Measurements from ENCODE around the gene DNAH6. TPM values are rescaled to one million over a fixed set of nuclear protein-coding genes. Genes with fewer than 3 reads are reported as not detected.

The DNAH6 gene
- total RNA-seq, 1 donor from 2014 or later, result 0.81 TPM

- intact Hi-C loops (cut with micrococcal nuclease), result loop anchor here (10.0 kb wide), 1 partner anchor 325 kb away; no protein-coding TSS in a partner anchor
These were observed 113.3 kb downstream of the DNAH6 start for GRCh38 chr2:84629550-84629949.

- intact Hi-C loops (cut with micrococcal nuclease), result loop anchor here (1.0 kb wide), 4 partner anchors 136 to 294 kb away; no protein-coding TSS in a partner anchor
These were observed 114.7 kb downstream of the DNAH6 start for GRCh38 chr2:84631047-84631446.

GRCh38 chr2:84631985-84632384, 115.7 kb downstream of the DNAH6 start:
- intact Hi-C loops (cut with micrococcal nuclease), result loop anchor here (1.0 kb wide), 4 partner anchors 137 to 293 kb away; no protein-coding TSS in a partner anchor

GRCh38 chr2:84636080-84636971, 120.0 kb downstream of the DNAH6 start:
- intact Hi-C loops (cut with micrococcal nuclease), result no loop called here

- intact Hi-C loops (cut with micrococcal nuclease), result no loop called here
These were observed 123.5 kb downstream of the DNAH6 start for GRCh38 chr2:84639751-84640150.

GRCh38 chr2:84640411-84640810, 124.1 kb downstream of the DNAH6 start:
- intact Hi-C loops (cut with micrococcal nuclease), result no loop called here

GRCh38 chr2:84641021-84641420, 124.7 kb downstream of the DNAH6 start:
- intact Hi-C loops (cut with micrococcal nuclease), result no loop called here

GRCh38 chr2:84643991-84644390, 127.7 kb downstream of the DNAH6 start:
- intact Hi-C loops (cut with micrococcal nuclease), result no loop called here

- intact Hi-C loops (cut with micrococcal nuclease), result loop anchor here (5.0 kb wide), 1 partner anchor 221 kb away; no protein-coding TSS in a partner anchor
These were observed 130.2 kb downstream of the DNAH6 start for GRCh38 chr2:84646514-84646913.

GRCh38 chr2:84647267-84647666, 131.0 kb downstream of the DNAH6 start:
- intact Hi-C loops (cut with micrococcal nuclease), result loop anchor here (5.0 kb wide), 1 partner anchor 220 kb away; no protein-coding TSS in a partner anchor

- intact Hi-C loops (cut with micrococcal nuclease), result loop anchor here (5.0 kb wide), 1 partner anchor 218 kb away; no protein-coding TSS in a partner anchor
These were observed 132.8 kb downstream of the DNAH6 start for GRCh38 chr2:84649058-84649457.

GRCh38 chr2:84649487-84650142, 133.3 kb downstream of the DNAH6 start:
- intact Hi-C loops (cut with micrococcal nuclease), result loop anchor here (5.0 kb wide), 1 partner anchor 218 kb away; no protein-coding TSS in a partner anchor

- intact Hi-C loops (cut with micrococcal nuclease), result no loop called here
These were observed 136.1 kb downstream of the DNAH6 start for GRCh38 chr2:84652431-84652830.

GRCh38 chr2:84653302-84653701, 137.0 kb downstream of the DNAH6 start:
- intact Hi-C loops (cut with micrococcal nuclease), result no loop called here

- intact Hi-C loops (cut with micrococcal nuclease), result no loop called here
These were observed 138.1 kb downstream of the DNAH6 start for GRCh38 chr2:84654414-84654813.

- intact Hi-C loops (cut with micrococcal nuclease), result no loop called here
These were observed 152.8 kb downstream of the DNAH6 start for GRCh38 chr2:84669122-84669521.

- intact Hi-C loops (cut with micrococcal nuclease), result no loop called here
These were observed 157.8 kb downstream of the DNAH6 start for GRCh38 chr2:84674099-84674498.

- intact Hi-C loops (cut with micrococcal nuclease), result no loop called here
These were observed 158.3 kb downstream of the DNAH6 start for GRCh38 chr2:84674586-84674985.

GRCh38 chr2:84676295-84676694, 160.0 kb downstream of the DNAH6 start:
- intact Hi-C loops (cut with micrococcal nuclease), result no loop called here

- intact Hi-C loops (cut with micrococcal nuclease), result no loop called here
These were observed 161.9 kb downstream of the DNAH6 start for GRCh38 chr2:84678214-84678613.

GRCh38 chr2:84686783-84687476, 170.6 kb downstream of the DNAH6 start:
- intact Hi-C loops (cut with micrococcal nuclease), result no loop called here

All from T-helper 1 cell treated with Interleukin-12 subunit alpha and Interleukin-12 subunit beta and Interleukin-4 antibody, amounts not matched to agents 30 ng/mL and 1 ng/mL, for 36 hours (primary cell).